HG03103 (cell line): ENCODE results near the gene ABHD18.
"Not testable (repeated sequence)": the region's sequence is repeated elsewhere in the genome, so short reads cannot be mapped to it uniquely, and the experiment has no call there.

Experiments used
- ATAC-seq: cut with Tn5 transposase; IDR thresholded peaks from one replicate; pipeline ENCODE4 v1.9.1; 2021; ENCODE audit warnings: low read depth; ENCODE audit not compliant: unreplicated experiment

ABHD18 gene

DNA sequence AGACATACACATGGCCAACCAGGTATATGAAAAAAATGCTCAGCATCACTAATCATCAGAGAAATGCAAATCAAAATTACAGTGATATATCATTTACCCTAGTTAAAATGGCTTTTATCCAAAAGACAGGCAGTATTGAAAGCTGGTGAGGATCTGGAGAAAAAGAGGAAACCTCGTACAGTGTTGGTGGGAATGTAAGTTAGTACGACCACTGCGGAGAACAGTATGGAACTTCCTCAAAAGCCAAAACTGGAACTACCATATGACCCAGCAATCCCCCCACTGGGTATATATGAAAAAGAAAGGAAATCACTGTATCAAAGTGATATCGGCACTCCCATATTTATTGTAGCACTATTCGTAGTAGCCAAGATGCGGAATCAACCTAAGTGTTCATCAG lies 23.4 kb downstream of the ABHD18 start:
- ATAC-seq, result no peak

- ATAC-seq, result no peak
These were observed 27.9 kb downstream of the ABHD18 start for GRCh38 chr4:127993151-127993550.

DNA sequence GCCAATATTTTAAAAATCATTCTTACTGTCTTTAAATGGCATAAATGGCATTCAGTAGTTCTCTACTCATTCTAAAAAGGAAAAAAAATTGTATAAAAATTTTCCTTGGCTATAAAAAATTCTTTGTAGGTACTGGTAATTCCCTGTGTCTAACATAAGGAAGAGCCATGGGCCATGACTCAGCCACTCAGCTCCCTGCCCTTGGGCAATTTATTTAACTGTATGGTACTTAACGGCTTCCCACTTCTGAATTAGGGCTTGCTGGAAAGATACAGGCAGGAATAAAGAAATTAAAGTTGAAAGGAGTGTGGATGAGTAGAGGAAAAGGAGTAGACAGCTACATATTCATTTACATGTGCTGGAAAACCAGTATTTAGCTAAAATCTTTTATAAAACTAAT lies 30.6 kb downstream of the ABHD18 start:
- ATAC-seq, result no peak

- ATAC-seq, result not testable (repeated sequence)
These were observed 31.3 kb downstream of the ABHD18 start for GRCh38 chr4:127996521-127996920.

DNA sequence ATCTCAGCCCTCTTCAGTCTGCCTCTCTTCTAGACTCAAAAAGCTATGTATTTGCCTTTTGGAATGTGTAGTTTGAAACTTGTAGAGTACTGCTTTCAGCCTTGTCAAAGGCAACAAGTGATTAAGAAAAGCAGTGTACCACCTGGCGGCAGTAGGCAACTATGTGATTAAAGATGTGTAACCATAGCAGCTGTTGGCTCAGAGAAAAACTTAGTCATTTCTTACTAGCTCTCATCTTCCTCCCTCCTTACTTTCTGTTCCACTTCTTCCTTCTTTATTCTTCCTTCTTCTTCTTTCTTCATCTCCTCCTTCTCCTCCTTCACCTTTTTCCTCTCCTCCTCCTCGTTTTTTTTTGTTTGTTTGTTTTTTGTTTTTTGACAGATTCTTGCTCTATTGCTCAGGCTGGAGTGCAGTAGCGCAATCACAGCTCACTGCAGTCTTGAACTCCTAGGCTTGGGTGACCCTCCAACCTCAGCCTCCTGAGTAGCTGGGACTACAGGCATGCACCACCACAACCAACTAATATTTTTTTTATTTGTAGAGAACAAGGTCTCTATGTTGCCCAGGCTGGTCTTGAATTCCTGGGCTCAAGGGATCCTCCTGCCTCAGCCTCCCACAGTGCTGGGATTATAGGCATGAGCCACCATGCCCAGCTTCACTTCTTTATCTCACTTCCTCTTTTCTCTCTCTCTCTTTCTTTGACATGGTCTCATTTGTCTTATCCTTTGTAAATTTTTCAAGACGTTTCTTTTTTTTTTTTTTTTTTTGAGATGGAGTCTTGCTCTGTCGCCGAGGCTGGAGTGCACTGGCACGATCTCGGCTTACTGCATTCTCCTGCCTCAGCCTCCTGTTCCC lies 32.6 kb downstream of the ABHD18 start:
- peak; percentile 96 for ATAC-seq

DNA sequence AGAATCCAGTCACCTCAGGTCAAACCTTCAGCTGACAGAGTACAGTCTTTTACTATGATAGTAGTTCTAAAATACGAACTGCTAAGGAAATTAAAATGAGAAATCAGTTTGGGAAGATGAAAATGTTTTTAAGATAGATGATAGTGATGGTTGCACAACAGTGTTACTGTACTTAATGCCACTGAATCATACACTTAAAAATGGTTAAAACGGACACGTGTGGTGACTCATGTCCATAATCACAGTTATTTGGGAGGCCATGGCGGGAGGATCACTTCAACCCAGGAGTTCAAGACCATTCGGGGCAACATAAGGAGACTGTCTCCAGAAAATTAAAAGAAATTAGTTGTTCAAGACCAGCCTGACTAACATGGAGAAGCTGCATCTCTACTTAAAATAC lies 41.4 kb downstream of the ABHD18 start:
- no peak for ATAC-seq

- peak; percentile 60 for ATAC-seq
These were observed 44.2 kb downstream of the ABHD18 start for GRCh38 chr4:128009428-128009827.

- no peak for ATAC-seq
These were observed 60.1 kb downstream of the ABHD18 start for GRCh38 chr4:128025319-128025718.

DNA sequence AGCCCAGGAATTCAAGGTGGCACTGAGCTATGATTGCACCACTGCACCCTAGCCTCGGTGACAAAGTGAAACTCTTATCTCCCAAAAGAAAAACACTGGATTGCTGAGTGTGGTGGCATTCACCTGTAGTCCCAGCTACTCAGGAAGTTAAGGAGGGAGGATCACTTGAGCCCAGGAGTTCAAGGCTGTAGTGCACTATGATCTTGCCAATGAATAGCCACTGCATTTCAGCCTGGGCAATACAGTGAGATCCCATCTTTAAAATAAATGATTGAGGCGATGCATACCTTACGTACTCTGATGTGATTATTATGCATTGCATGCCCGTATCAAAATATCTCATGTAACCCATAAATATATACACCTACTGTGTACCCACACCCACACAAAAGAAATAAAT lies 64.7 kb downstream of the ABHD18 start:
- ATAC-seq, result no peak

- no peak for ATAC-seq
These were observed 66.7 kb downstream of the ABHD18 start for GRCh38 chr4:128031756-128032384.

DNA sequence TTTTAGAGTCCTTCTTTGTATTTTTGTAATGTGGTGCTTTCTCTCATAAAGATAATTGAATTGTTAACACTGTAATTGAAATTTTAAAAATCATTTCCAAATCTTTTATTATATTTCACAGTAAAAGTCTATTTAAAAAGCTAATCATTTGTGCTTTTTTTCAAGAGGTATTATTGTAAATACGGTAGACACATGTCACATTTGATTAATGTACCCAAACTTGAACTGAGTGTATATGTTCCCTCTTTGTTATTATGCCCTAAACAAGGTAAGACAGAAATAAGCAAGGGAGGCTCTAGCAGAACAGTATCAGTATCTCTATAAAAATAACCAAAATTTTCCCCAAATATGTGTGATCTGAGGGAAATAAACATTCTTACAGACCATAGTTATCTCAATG lies 74.4 kb downstream of the ABHD18 start:
- ATAC-seq, result no peak

DNA sequence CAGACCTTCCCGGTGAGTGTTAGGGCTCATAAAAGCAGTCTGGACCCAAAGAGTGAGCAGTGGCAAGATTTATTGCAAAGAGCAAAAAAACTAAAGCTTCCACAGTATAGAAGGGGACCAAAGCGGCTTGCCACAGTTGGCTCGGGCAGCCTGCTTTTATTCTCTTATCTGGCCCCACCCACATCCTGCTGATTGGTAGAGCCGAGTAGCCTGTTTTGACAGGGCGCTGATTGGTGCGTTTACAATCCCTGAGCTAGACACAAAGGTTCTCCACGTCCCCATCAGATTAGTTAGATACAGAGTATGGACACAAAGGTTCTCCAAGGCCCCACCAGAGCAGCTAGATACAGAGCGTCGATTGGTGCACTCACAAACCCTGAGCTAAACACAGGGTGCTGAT lies 81.8 kb downstream of the ABHD18 start:
- not testable (repeated sequence) for ATAC-seq

DNA sequence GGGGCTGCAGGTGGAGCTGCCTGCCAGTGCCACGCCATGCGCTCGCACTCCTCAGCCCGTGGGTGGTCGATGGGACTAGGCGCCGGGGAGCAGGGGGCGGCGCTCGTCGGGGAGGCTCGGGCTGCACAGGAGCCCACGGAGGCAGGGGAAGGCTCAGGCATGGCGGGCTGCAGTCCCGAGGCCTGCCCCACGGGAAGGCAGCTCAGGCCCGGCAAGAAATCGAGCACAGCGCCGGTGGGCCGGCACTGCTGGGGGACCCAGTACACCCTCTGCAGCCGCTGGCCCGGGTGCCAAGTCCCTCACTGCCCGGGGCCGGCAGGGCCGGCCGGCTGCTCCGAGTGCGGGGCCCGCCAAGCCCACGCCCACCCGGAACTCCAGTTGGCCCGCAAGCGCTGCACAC lies 82.3 kb downstream of the ABHD18 start:
- ATAC-seq, result not testable (repeated sequence)

DNA sequence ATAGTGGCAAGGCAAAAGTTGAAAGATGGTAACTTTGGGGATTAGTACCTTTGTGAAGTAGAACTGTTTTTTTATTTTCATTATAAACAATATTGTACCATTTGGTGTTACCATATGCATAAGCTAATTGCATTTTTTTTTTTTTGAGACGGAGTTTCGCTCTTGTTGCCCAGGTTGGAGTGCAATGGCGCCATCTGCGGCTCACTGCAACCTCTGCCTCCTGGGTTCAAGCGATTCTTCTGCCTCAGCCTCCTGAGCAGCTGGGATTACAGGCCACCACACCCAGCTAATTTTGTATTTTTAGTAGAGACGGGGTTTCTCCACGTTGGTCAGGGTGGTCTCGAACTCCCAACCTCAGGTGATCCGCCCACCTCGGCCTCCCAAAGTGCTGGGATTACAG lies 86.0 kb downstream of the ABHD18 start:
- ATAC-seq, result not testable (repeated sequence)

DNA sequence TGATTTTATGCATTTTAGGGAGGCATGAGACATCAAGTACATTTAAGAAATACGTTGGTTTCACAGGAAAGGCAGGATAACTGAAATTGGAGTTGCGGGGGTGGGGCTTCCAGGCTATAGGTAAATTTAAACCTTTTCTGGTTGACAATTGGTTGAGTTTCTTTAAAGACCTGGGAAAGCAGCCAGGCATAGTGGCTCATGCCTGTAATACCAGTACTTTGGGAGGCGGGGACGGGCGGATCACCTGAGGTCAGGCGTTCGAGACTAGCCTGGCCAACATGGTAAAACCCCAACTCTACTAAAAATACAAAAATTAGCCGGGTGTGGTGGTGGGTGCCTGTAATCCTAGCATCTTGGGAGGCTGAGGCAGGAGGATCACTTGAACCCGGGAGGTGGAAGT lies 89.7 kb downstream of the ABHD18 start:
- not testable (repeated sequence) for ATAC-seq

- not testable (repeated sequence) for ATAC-seq
These were observed 90.4 kb downstream of the ABHD18 start for GRCh38 chr4:128055441-128056206.

DNA sequence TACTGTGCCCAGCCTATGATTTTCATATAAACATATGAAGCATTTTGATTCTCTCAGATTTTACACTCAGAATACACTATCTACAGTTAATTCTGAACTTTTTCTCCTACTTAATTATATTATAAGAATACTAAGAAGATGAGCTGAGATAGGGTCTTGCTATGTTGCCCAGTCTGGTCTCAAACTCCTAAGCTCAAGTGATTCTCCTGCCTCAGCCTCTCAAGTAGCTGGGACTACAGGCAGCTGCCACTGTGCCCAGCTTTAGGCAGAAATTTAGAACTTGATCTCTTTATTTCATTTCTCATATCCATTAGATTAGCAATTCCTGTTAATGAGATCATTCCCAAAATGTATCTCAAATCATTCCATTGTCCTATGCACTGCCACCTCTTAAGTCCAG lies 91.2 kb downstream of the ABHD18 start:
- no peak for ATAC-seq

DNA sequence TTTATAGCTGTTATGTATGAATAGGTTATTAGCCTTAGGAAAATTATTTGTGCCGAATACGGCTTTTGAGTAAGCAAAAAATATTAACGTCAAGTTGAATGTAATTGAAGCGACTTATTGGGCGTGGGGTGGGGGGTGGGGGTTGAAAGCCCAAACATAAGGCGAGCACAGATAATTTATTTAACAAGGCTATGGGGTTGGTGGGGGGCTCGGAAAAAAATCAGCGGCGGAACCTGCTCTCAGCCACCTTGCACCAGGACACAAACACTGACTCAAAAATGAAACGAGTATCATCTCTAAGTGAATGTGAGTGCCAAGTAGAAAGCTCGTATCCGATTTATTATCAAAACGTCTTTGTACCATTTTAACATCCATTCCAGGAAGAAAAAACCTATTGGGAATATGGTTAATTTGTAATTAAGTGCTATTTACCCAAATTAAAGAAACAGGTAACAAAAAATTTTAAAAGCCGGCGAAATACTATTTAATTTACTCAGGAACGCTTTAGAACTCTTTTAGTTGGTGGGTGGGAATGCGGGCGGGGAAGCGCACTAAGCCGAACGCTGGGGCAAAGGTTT lies 95.0 kb downstream of the ABHD18 start:
- no peak for ATAC-seq

DNA sequence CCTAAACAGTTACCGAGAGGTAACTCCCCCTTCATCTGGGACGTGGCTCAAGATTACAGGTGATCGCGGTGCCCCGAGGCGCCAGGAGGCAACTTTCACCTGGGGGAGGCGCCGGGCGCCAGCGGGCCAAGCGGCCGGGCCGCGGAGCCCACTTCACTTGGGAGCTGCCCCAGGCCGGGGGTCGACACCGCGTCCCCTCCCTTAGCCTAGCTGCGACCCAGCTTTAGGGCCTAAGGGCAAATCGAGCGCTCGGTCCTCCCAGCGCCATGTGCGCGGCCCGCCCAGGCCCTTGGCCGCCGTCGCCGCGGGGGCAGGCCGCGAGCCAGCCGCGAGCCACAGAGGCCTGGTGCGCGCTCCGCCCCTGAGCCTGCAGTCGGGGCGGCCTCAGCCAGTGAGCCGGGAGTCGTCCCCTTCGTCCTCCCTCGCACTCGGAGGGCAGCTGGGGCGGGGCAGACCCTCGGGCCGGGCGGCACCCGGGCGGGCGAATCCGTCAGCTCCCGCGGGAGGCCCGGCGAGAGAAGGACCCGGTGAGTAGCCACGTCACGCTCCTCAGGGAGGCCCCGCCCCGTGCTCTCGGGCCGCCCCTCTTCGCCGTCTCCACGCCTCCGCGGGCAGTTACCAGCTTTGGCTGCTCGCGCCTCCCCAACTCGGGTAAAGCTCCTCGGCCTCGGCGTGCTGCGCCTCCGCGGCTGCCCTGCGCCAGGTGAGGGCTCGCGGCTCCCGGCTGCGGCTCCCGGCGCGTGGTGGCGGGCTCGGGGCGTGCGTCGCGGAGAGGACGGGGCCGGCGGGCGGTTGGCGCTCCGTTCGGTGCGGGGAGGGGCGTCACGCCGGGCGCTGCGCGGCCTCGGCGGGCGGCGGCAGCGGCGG lies 95.7 kb downstream of the ABHD18 start, which contains the start of gene LARP1B:
Gene LARP1B (plus strand): TSS at position 614 of the 867 bp plus-strand sequence. CDS start 13,640 bp downstream, outside the sequence.
- ATAC-seq, result peak; percentile 85
